ENCODE measurements around the gene TNN.

The TNN gene

GRCh38 chr1:175182201-175182746 is 114.6 kb downstream of the TNN start:
- Histone ChIP-seq H3K4me3 (no peak overlapping the region), H3K27ac (no peak overlapping the region)
- DNase-seq (ENCODE audit: low spot score), result no peak
- TF ChIP-seq CTCF (IDR thresholded peaks at IDR 0.05), result no peak

GRCh38 chr1:175183586-175183985 is 116.0 kb downstream of the TNN start:
- TF ChIP-seq CTCF (IDR thresholded peaks at IDR 0.05), result no peak
- DNase-seq (ENCODE audit: low spot score), result no peak
- no peak overlapping the region for H3K4me3 ChIP-seq
- no peak overlapping the region for H3K27ac ChIP-seq

GRCh38 chr1:175185903-175186302 is 118.3 kb downstream of the TNN start:
- Histone ChIP-seq H3K27ac (no peak overlapping the region), H3K4me3 (no peak overlapping the region)
- TF ChIP-seq CTCF (IDR thresholded peaks at IDR 0.05), result no peak
- no peak for DNase-seq (ENCODE audit: low spot score)

GRCh38 chr1:175186433-175187160 is 119.0 kb downstream of the TNN start:
- no peak for DNase-seq (ENCODE audit: low spot score)
- H3K4me3 ChIP-seq, result no peak overlapping the region
- no peak for TF ChIP-seq CTCF (IDR thresholded peaks at IDR 0.05)
- no peak overlapping the region for H3K27ac ChIP-seq

- peak overlapping the region in 1 of 2 donors; percentile 20 for H3K27ac ChIP-seq
- TF ChIP-seq CTCF (IDR thresholded peaks at IDR 0.05), result no peak
- no peak for DNase-seq (ENCODE audit: low spot score)
- no peak overlapping the region for H3K4me3 ChIP-seq
Observed at GRCh38 chr1:175188936-175189335, 121.3 kb downstream of the TNN start.

GRCh38 chr1:175191659-175192058 is 124.0 kb downstream of the TNN start:
- Histone ChIP-seq H3K27ac (peak overlapping the region; percentile 84 to 89), H3K4me3 (peak overlapping the region; percentile 70)
- TF ChIP-seq CTCF (IDR thresholded peaks at IDR 0.05), result no peak
- no peak for DNase-seq (ENCODE audit: low spot score)

GRCh38 chr1:175192111-175192629 is 124.5 kb downstream of the TNN start:
- TF ChIP-seq CTCF (IDR thresholded peaks at IDR 0.05), result no peak
- Histone ChIP-seq H3K4me3 (peak overlapping the region; percentile 70), H3K27ac (peak overlapping the region; percentile 84 to 89)
- DNase-seq (ENCODE audit: low spot score), result no peak
